Sigmoid colon (tissue), 7 donors: Measurements from ENCODE around the gene FHAD1. TPM values are rescaled to one million over a fixed set of nuclear protein-coding genes. Genes with fewer than 3 reads are reported as not detected.

Source experiments
- DNase-seq: peaks from one replicate; pipeline ENCODE4 v3.0.0-alpha.2; 2019
- H3K27ac ChIP-seq, 4 donors: fragments of 200-600 bp; sonication (generic); one replicate each; pipeline ENCODE4 v1.5.1; 2016 to 2019; ENCODE audit warnings: mild to moderate bottlenecking in 1 of 4
- H3K27me3 ChIP-seq, 3 donors: fragments of 200-600 bp; sonication (generic); one replicate each; pipeline ENCODE4 v1.5.1; 2019; ENCODE audit warnings: mild to moderate bottlenecking in 1 of 3
- H3K36me3 ChIP-seq, 4 donors: fragments of 200-600 bp; sonication (generic); one replicate each; pipeline ENCODE4 v1.5.1; 2016 to 2019
- H3K4me1 ChIP-seq, 4 donors: fragments of 200-600 bp; sonication (generic); one replicate each; pipeline ENCODE4 v1.5.1; 2017 to 2019
- H3K4me3 ChIP-seq, 4 donors: fragments of 200-600 bp; sonication (generic); one replicate each; pipeline ENCODE4 v1.5.1; 2017 to 2019; ENCODE audit warnings: mild to moderate bottlenecking in 2 of 4, moderate library complexity in 1 of 4
- H3K9me3 ChIP-seq, 4 donors: fragments of 200-600 bp in 3 of 4; sonication (generic) in 3 of 4; one replicate each; pipeline versions ENCODE4 v1.5.1 to v1.6.1; 2013 to 2019
- CTCF ChIP-seq, 4 experiments: fragments of 450-650 bp in 3 of 4; fragments of 200-600 bp in 1 of 4; IDR thresholded peaks; one replicate each; pipeline ENCODE4 v1.5.1; 2016 to 2019; ENCODE audit warnings: antibody characterized with exemption in 4 of 4, mild to moderate bottlenecking in 3 of 4, moderate library complexity in 2 of 4
- EP300 ChIP-seq, 4 donors: sonication (generic); formaldehyde crosslinking; IDR thresholded peaks; one replicate each; pipeline ENCODE4 v1.6.1; 2017; ENCODE audit warnings: antibody characterized with exemption in 4 of 4
- POLR2A ChIP-seq, 2 donors: fragments of 450-650 bp; IDR thresholded peaks; one replicate each; pipeline ENCODE4 v1.6.1; 2016; ENCODE audit warnings: antibody characterized with exemption in 2 of 2, mild to moderate bottlenecking in 2 of 2, moderate library complexity in 2 of 2
- POLR2AphosphoS5 ChIP-seq, 4 donors: sonication (generic); formaldehyde crosslinking; IDR thresholded peaks; one replicate each; pipeline ENCODE4 v1.6.1; 2017; ENCODE audit warnings: antibody characterized with exemption in 4 of 4
- WGBS, 2 donors: extraction: QIAGEN DNeasy Blood & Tissue Kit; methylation state at CpG; one replicate each; pipeline ENCODE4 v1.1.7; 2013; 5-methylcytosine and 5-hydroxymethylcytosine counted together
- intact Hi-C: fragments of 100-400 bp; cut with DNase I; formaldehyde crosslinking; loops from one replicate; pipeline ENCODE4 v1.15.1; 2023
- polyA plus RNA-seq, 3 donors: library from polyadenylated mRNA; stranded (reverse); fragments of 200-250 nt; gene quantifications; one replicate each; pipeline ENCODE4 v1.2.3, GENCODE V29; 2013
- total RNA-seq, 4 donors: library from RNA; depleted of rRNA; stranded (reverse); fragments of >200 nt; gene quantifications; one replicate each; pipeline ENCODE4 v1.1.0, GENCODE V29; 2016
- donor health status: healthy with polysubstance abuse.
- donor health status: Bipolar disorder and iron deficiency.
- donor health status: healthy.

FHAD1 gene
- total and polyA plus RNA-seq, 7 donors, result 0.27 to 1.8 (median 0.92) TPM; not detected in 2

- peak overlapping the region in 3 of 4 donors; percentile 80 to 92 (median 83) for H3K27ac ChIP-seq
- 91 to 94% methylated on average over 5 of the region's 5 CpGs for WGBS, 2 donors
- no peak overlapping the region for H3K4me3 ChIP-seq
- peaks cover 0 to 66% (median 54%) of the 10 kb centered on the region in 4 donors for H3K4me1 ChIP-seq
- H3K36me3 ChIP-seq, result no peaks in the 10 kb centered on the region
- no peak for TF ChIP-seq EP300 (IDR thresholded peaks at IDR 0.05)
- TF ChIP-seq CTCF (IDR thresholded peaks at IDR 0.05), result no peak
- no peak for TF ChIP-seq POLR2A (IDR thresholded peaks at IDR 0.05)
- no peak for TF ChIP-seq POLR2AphosphoS5 (IDR thresholded peaks at IDR 0.05)
- intact Hi-C loops, result loop anchor here (5.0 kb wide), 1 partner anchor 43 kb away; no protein-coding TSS in a partner anchor
- no peak for DNase-seq
- no peaks in the 10 kb centered on the region for H3K27me3 ChIP-seq
- H3K9me3 ChIP-seq, result no peaks in the 10 kb centered on the region
Observed at GRCh38 chr1:15244813-15245212, 2.2 kb upstream of the FHAD1 start.

GRCh38 chr1:15245593-15246360 lies 1.2 kb upstream of the FHAD1 start:
- Histone ChIP-seq H3K36me3 (no peaks in the 10 kb centered on the region), H3K27ac (peak overlapping the region in 3 of 4 donors; percentile 80 to 92 (median 83)), H3K4me1 (peaks cover 0 to 66% (median 54%) of the 10 kb centered on the region in 4 donors), H3K27me3 (no peaks in the 10 kb centered on the region), H3K4me3 (no peak overlapping the region), H3K9me3 (no peaks in the 10 kb centered on the region)
- DNase-seq, result peak; percentile 81
- TF ChIP-seq EP300 (IDR thresholded peaks at IDR 0.05) (no peak), POLR2AphosphoS5 (IDR thresholded peaks at IDR 0.05) (peak in 3 of 4 donors; percentile 26 to 63 (median 54))
- intact Hi-C loops, result loop anchor here (1.0 kb wide), 1 partner anchor 93 kb away; no protein-coding TSS in a partner anchor
- 65 to 66% methylated on average over 11 of the region's 11 CpGs for WGBS, 2 donors

- no peaks in the 10 kb centered on the region for H3K9me3 ChIP-seq
- H3K36me3 ChIP-seq, result no peaks in the 10 kb centered on the region
- H3K4me1 ChIP-seq, result peaks cover 0 to 45% (median 45%) of the 10 kb centered on the region in 4 donors
- intact Hi-C loops, result no loop called here
- TF ChIP-seq EP300 (IDR thresholded peaks at IDR 0.05) (no peak), POLR2AphosphoS5 (IDR thresholded peaks at IDR 0.05) (no peak), POLR2A (IDR thresholded peaks at IDR 0.05) (no peak), CTCF (IDR thresholded peaks at IDR 0.05) (no peak)
- 92% methylated on average over 4 of the region's 4 CpGs for WGBS, 2 donors
- peak overlapping the region in 1 of 4 donors; percentile 83 for H3K27ac ChIP-seq
- no peak for DNase-seq
- no peaks in the 10 kb centered on the region for H3K27me3 ChIP-seq
- no peak overlapping the region for H3K4me3 ChIP-seq
Observed at GRCh38 chr1:15248216-15248615, 1.2 kb downstream of the FHAD1 start.

- intact Hi-C loops, result no loop called here
- Histone ChIP-seq H3K4me3 (no peak overlapping the region), H3K27me3 (no peaks in the 10 kb centered on the region), H3K36me3 (no peaks in the 10 kb centered on the region), H3K27ac (no peak overlapping the region), H3K4me1 (peaks cover 0 to 37% (median 36%) of the 10 kb centered on the region in 4 donors), H3K9me3 (no peaks in the 10 kb centered on the region)
- no peak for DNase-seq
- no peak for TF ChIP-seq POLR2AphosphoS5 (IDR thresholded peaks at IDR 0.05)
- no peak for TF ChIP-seq POLR2A (IDR thresholded peaks at IDR 0.05)
- no peak for TF ChIP-seq CTCF (IDR thresholded peaks at IDR 0.05)
- TF ChIP-seq EP300 (IDR thresholded peaks at IDR 0.05), result no peak
- whole genome bisulfite sequencing, 2 donors, result 37 to 65% methylated on average over 5 of the region's 5 CpGs
Observed at GRCh38 chr1:15249081-15249480, 2.1 kb downstream of the FHAD1 start.
